ENCODE results near the gene MAML3. TPM values are rescaled to one million over a fixed set of nuclear protein-coding genes. Genes with fewer than 3 reads are reported as not detected.
A peak's percentile ranks its signal among the peaks of the same experiment; 100 is the strongest.

MAML3 gene
- total and polyA plus RNA-seq, 2 experiments from 2014 or later: 1.7 to 6.5 TPM

DNA sequence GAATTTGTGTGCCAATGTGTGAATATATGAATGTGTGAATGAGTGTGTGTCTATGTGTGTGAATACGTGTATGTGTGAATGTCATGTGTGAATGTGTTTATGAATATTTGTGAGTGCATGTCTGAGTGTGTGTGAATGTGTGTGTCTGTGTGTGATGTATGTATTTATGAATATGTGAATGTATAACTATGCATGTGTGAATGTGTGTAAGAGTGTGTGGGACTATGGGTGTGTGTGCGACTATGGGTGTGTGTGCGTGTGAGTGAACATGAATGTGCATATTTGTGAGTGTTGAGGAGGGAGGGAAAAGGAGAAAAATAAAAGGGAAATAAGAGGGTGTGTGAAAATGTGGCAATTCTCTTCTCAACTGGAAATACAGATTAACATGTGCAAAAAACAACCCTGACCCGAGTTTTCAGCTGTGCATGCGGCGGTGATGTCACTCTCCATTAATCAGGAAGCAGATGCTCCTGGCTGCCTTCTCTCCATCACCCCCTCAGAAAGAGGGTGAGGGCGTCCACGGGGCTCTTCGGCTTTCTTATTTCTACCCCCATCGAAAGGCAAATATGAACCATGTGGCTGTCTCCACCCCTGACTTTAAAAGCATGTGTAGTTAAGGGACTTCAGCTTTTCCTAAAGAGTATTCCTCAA, 219.8 kb downstream of the MAML3 start:
- no peak overlapping the region for H3K27ac ChIP-seq (ENCODE audit: low read depth)
- H3K27ac Mint-ChIP-seq: no peak overlapping the region
- no peaks in the 10 kb centered on the region for H3K9me3 Mint-ChIP-seq
- no peaks in the 10 kb centered on the region for H3K36me3 ChIP-seq (ENCODE audit: insufficient read depth)
- no peak overlapping the region for H3K4me3 ChIP-seq
- peaks cover 8% of the 10 kb centered on the region for H3K4me1 Mint-ChIP-seq
- no peak for ATAC-seq
- H3K27me3 Mint-ChIP-seq (ENCODE audit: insufficient read depth, low read depth, poor library complexity): peaks cover 8% of the 10 kb centered on the region
- H3K4me2 ChIP-seq: peak overlapping the region; percentile 24; the same call in 1 of the 2 replicates
- H3K36me3 Mint-ChIP-seq (ENCODE audit: low read depth): no peaks in the 10 kb centered on the region
- H3K4me3 Mint-ChIP-seq: no peak overlapping the region
- no peak overlapping the region for H2AFZ ChIP-seq
- no peaks in the 10 kb centered on the region for H3K9me2 ChIP-seq (ENCODE audit: insufficient read depth)
- no peaks in the 10 kb centered on the region for H4K20me1 ChIP-seq (replicated peaks; ENCODE audit: insufficient read depth)
- no peaks in the 10 kb centered on the region for H3K27me3 ChIP-seq (ENCODE audit: insufficient read depth)
- TF ChIP-seq EZH2phosphoT487 (IDR thresholded peaks at IDR 0.05; ENCODE audit: unreplicated experiment) (no peak), NANOG (IDR thresholded peaks at IDR 0.05; ENCODE audit: borderline replicate concordance) (no peak), ZNF114 (CRISPR knock-in tag; IDR thresholded peaks at IDR 0.05) (no peak), EZH2 (IDR thresholded peaks at IDR 0.05; ENCODE audit: low read depth, unreplicated experiment) (no peak), ZNF331 (CRISPR knock-in tag; IDR thresholded peaks at IDR 0.05; ENCODE audit: low read depth) (no peak), CREB1 (CRISPR knock-in tag; IDR thresholded peaks at IDR 0.05; ENCODE audit: low read depth) (no peak), JUNB (IDR thresholded peaks at IDR 0.05; ENCODE audit: unreplicated experiment) (no peak), STAT1 (IDR thresholded peaks at IDR 0.05; ENCODE audit: unreplicated experiment) (no peak), POLR2AphosphoS5 (IDR thresholded peaks at IDR 0.05; ENCODE audit: low read depth) (no peak)
- TF ChIP-seq, protein P1, sequence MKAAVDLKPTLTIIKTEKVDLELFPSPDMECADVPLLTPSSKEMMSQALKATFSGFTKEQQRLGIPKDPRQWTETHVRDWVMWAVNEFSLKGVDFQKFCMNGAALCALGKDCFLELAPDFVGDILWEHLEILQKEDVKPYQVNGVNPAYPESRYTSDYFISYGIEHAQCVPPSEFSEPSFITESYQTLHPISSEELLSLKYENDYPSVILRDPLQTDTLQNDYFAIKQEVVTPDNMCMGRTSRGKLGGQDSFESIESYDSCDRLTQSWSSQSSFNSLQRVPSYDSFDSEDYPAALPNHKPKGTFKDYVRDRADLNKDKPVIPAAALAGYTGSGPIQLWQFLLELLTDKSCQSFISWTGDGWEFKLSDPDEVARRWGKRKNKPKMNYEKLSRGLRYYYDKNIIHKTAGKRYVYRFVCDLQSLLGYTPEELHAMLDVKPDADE (IDR thresholded peaks at IDR 0.05): no peak
- TF ChIP-seq, protein P2, sequence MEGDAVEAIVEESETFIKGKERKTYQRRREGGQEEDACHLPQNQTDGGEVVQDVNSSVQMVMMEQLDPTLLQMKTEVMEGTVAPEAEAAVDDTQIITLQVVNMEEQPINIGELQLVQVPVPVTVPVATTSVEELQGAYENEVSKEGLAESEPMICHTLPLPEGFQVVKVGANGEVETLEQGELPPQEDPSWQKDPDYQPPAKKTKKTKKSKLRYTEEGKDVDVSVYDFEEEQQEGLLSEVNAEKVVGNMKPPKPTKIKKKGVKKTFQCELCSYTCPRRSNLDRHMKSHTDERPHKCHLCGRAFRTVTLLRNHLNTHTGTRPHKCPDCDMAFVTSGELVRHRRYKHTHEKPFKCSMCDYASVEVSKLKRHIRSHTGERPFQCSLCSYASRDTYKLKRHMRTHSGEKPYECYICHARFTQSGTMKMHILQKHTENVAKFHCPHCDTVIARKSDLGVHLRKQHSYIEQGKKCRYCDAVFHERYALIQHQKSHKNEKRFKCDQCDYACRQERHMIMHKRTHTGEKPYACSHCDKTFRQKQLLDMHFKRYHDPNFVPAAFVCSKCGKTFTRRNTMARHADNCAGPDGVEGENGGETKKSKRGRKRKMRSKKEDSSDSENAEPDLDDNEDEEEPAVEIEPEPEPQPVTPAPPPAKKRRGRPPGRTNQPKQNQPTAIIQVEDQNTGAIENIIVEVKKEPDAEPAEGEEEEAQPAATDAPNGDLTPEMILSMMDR (conservative IDR thresholded peaks at IDR 0.05; ENCODE audit: low read depth in 2 of 2): no peak
- TF ChIP-seq, protein P3, sequence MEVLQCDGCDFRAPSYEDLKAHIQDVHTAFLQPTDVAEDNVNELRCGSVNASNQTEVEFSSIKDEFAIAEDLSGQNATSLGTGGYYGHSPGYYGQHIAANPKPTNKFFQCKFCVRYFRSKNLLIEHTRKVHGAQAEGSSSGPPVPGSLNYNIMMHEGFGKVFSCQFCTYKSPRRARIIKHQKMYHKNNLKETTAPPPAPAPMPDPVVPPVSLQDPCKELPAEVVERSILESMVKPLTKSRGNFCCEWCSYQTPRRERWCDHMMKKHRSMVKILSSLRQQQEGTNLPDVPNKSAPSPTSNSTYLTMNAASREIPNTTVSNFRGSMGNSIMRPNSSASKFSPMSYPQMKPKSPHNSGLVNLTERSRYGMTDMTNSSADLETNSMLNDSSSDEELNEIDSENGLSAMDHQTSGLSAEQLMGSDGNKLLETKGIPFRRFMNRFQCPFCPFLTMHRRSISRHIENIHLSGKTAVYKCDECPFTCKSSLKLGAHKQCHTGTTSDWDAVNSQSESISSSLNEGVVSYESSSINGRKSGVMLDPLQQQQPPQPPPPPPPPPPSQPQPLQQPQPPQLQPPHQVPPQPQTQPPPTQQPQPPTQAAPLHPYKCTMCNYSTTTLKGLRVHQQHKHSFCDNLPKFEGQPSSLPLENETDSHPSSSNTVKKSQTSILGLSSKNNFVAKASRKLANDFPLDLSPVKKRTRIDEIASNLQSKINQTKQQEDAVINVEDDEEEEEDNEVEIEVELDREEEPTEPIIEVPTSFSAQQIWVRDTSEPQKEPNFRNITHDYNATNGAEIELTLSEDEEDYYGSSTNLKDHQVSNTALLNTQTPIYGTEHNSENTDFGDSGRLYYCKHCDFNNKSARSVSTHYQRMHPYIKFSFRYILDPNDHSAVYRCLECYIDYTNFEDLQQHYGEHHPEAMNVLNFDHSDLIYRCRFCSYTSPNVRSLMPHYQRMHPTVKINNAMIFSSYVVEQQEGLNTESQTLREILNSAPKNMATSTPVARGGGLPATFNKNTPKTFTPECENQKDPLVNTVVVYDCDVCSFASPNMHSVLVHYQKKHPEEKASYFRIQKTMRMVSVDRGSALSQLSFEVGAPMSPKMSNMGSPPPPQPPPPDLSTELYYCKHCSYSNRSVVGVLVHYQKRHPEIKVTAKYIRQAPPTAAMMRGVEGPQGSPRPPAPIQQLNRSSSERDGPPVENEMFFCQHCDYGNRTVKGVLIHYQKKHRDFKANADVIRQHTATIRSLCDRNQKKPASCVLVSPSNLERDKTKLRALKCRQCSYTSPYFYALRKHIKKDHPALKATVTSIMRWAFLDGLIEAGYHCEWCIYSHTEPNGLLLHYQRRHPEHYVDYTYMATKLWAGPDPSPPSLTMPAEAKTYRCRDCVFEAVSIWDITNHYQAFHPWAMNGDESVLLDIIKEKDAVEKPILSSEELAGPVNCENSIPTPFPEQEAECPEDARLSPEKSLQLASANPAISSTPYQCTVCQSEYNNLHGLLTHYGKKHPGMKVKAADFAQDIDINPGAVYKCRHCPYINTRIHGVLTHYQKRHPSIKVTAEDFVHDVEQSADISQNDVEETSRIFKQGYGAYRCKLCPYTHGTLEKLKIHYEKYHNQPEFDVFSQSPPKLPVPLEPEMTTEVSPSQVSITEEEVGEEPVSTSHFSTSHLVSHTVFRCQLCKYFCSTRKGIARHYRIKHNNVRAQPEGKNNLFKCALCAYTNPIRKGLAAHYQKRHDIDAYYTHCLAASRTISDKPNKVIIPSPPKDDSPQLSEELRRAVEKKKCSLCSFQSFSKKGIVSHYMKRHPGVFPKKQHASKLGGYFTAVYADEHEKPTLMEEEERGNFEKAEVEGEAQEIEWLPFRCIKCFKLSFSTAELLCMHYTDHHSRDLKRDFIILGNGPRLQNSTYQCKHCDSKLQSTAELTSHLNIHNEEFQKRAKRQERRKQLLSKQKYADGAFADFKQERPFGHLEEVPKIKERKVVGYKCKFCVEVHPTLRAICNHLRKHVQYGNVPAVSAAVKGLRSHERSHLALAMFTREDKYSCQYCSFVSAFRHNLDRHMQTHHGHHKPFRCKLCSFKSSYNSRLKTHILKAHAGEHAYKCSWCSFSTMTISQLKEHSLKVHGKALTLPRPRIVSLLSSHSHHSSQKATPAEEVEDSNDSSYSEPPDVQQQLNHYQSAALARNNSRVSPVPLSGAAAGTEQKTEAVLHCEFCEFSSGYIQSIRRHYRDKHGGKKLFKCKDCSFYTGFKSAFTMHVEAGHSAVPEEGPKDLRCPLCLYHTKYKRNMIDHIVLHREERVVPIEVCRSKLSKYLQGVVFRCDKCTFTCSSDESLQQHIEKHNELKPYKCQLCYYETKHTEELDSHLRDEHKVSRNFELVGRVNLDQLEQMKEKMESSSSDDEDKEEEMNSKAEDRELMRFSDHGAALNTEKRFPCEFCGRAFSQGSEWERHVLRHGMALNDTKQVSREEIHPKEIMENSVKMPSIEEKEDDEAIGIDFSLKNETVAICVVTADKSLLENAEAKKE (CRISPR knock-in tag; IDR thresholded peaks at IDR 0.05): no peak
- TF ChIP-seq, protein P4, sequence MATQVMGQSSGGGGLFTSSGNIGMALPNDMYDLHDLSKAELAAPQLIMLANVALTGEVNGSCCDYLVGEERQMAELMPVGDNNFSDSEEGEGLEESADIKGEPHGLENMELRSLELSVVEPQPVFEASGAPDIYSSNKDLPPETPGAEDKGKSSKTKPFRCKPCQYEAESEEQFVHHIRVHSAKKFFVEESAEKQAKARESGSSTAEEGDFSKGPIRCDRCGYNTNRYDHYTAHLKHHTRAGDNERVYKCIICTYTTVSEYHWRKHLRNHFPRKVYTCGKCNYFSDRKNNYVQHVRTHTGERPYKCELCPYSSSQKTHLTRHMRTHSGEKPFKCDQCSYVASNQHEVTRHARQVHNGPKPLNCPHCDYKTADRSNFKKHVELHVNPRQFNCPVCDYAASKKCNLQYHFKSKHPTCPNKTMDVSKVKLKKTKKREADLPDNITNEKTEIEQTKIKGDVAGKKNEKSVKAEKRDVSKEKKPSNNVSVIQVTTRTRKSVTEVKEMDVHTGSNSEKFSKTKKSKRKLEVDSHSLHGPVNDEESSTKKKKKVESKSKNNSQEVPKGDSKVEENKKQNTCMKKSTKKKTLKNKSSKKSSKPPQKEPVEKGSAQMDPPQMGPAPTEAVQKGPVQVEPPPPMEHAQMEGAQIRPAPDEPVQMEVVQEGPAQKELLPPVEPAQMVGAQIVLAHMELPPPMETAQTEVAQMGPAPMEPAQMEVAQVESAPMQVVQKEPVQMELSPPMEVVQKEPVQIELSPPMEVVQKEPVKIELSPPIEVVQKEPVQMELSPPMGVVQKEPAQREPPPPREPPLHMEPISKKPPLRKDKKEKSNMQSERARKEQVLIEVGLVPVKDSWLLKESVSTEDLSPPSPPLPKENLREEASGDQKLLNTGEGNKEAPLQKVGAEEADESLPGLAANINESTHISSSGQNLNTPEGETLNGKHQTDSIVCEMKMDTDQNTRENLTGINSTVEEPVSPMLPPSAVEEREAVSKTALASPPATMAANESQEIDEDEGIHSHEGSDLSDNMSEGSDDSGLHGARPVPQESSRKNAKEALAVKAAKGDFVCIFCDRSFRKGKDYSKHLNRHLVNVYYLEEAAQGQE (IDR thresholded peaks at IDR 0.05; ENCODE audit: unreplicated experiment): no peak
- peaks cover 19% of the 10 kb centered on the region for H3K4me1 ChIP-seq (ENCODE audit: insufficient read depth)
- no peaks in the 10 kb centered on the region for H3F3A ChIP-seq (replicated peaks; ENCODE audit: low read depth)
- no peak for DNase-seq (ENCODE audit: low spot score)
- no peaks in the 10 kb centered on the region for H3K79me2 ChIP-seq (replicated peaks; ENCODE audit: insufficient read depth)
